ENCODE data around the gene FLYWCH2. TPM values are rescaled to one million over a fixed set of nuclear protein-coding genes. Genes with fewer than 3 reads are reported as not detected.
A peak's percentile ranks its signal among the peaks of the same experiment; 100 is the strongest.

Gene FLYWCH2
- total and polyA plus RNA-seq, 2 of the 13 experiments (the other 11 are each of a cell fraction or from before 2014, with no cell fraction given): 16.9 to 19.8 TPM

DNA sequence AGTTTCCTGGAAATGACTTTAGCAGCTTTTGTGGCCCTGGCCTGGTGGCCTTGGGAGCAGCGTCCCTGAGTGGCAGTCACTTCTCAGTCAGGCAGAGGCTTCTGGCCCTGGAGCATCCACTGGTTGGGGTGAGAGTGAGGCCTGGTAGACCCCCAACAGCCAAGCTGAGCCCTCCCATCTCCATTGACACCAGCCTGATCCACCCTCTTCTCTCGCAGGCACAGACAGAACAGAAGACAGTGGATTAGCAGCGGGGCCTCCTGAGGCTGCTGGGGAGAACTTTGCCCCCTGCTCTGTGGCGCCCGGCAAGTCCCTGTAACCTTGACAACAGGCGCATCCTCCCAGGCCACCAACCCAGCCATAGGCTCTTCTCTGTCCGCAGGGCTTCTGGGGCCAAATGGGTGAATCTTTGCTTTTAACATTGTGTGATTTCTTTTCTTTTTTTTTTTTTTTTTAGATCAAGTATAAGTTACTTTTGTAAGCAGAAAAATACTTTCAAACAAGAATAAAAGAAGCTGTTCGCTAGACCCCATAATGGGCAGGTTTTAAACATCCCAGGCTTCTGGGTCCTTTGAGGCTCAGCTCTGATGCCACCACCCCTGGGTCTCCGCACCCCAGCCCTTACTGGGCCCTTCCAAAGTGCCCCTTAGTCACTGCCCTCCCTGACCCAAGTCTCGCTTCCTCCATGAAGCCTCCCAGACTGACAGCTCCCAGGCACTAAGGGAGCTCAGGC is 16.0 kb downstream of the FLYWCH2 start (continued):
- TF ChIP-seq MAFF (IDR thresholded peaks at IDR 0.05; ENCODE audit: low read depth, low read length): no peak
- no peak for TF ChIP-seq SP1 (IDR thresholded peaks at IDR 0.05)
- TF ChIP-seq SP1 (CRISPR knock-in tag; IDR thresholded peaks at IDR 0.05): no peak
- TF ChIP-seq, protein P1, sequence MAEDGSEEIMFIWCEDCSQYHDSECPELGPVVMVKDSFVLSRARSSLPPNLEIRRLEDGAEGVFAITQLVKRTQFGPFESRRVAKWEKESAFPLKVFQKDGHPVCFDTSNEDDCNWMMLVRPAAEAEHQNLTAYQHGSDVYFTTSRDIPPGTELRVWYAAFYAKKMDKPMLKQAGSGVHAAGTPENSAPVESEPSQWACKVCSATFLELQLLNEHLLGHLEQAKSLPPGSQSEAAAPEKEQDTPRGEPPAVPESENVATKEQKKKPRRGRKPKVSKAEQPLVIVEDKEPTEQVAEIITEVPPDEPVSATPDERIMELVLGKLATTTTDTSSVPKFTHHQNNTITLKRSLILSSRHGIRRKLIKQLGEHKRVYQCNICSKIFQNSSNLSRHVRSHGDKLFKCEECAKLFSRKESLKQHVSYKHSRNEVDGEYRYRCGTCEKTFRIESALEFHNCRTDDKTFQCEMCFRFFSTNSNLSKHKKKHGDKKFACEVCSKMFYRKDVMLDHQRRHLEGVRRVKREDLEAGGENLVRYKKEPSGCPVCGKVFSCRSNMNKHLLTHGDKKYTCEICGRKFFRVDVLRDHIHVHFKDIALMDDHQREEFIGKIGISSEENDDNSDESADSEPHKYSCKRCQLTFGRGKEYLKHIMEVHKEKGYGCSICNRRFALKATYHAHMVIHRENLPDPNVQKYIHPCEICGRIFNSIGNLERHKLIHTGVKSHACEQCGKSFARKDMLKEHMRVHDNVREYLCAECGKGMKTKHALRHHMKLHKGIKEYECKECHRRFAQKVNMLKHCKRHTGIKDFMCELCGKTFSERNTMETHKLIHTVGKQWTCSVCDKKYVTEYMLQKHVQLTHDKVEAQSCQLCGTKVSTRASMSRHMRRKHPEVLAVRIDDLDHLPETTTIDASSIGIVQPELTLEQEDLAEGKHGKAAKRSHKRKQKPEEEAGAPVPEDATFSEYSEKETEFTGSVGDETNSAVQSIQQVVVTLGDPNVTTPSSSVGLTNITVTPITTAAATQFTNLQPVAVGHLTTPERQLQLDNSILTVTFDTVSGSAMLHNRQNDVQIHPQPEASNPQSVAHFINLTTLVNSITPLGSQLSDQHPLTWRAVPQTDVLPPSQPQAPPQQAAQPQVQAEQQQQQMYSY (CRISPR knock-in tag; IDR thresholded peaks at IDR 0.05): no peak
- TF ChIP-seq, protein P2, sequence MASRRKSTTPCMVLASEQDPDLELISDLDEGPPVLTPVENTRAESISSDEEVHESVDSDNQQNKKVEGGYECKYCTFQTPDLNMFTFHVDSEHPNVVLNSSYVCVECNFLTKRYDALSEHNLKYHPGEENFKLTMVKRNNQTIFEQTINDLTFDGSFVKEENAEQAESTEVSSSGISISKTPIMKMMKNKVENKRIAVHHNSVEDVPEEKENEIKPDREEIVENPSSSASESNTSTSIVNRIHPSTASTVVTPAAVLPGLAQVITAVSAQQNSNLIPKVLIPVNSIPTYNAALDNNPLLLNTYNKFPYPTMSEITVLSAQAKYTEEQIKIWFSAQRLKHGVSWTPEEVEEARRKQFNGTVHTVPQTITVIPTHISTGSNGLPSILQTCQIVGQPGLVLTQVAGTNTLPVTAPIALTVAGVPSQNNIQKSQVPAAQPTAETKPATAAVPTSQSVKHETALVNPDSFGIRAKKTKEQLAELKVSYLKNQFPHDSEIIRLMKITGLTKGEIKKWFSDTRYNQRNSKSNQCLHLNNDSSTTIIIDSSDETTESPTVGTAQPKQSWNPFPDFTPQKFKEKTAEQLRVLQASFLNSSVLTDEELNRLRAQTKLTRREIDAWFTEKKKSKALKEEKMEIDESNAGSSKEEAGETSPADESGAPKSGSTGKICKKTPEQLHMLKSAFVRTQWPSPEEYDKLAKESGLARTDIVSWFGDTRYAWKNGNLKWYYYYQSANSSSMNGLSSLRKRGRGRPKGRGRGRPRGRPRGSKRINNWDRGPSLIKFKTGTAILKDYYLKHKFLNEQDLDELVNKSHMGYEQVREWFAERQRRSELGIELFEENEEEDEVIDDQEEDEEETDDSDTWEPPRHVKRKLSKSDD (CRISPR knock-in tag; IDR thresholded peaks at IDR 0.05; ENCODE audit: low read depth): no peak
- no peak for TF ChIP-seq FOXK1 (CRISPR knock-in tag; IDR thresholded peaks at IDR 0.05; ENCODE audit: borderline replicate concordance, low read depth)
- TF ChIP-seq STAG1 (CRISPR knock-in tag; IDR thresholded peaks at IDR 0.05): no peak
- TF ChIP-seq NCOA1 (CRISPR knock-in tag; IDR thresholded peaks at IDR 0.05): no peak
- no peak for TF ChIP-seq POLR2AphosphoS2 (IDR thresholded peaks at IDR 0.05; ENCODE audit: low read depth, low read length)
- no peak for TF ChIP-seq ZFYVE20 (CRISPR knock-in tag; IDR thresholded peaks at IDR 0.05; ENCODE audit: borderline replicate concordance, low read depth)
- TF ChIP-seq EP300 (IDR thresholded peaks at IDR 0.05; ENCODE audit: low read depth in 2 of 2, low read length in 2 of 2): peak in 1 of 2 experiments; percentile 23; a peak in 1 of 4 replicates
- TF ChIP-seq EP300 (CRISPR knock-in tag; IDR thresholded peaks at IDR 0.05; ENCODE audit: borderline replicate concordance): 0 out of 2 replicates have a peak, but pooled peaks have one; percentile 20
- TF ChIP-seq, protein P3, sequence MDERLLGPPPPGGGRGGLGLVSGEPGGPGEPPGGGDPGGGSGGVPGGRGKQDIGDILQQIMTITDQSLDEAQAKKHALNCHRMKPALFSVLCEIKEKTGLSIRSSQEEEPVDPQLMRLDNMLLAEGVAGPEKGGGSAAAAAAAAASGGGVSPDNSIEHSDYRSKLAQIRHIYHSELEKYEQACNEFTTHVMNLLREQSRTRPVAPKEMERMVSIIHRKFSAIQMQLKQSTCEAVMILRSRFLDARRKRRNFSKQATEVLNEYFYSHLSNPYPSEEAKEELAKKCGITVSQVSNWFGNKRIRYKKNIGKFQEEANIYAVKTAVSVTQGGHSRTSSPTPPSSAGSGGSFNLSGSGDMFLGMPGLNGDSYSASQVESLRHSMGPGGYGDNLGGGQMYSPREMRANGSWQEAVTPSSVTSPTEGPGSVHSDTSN (CRISPR knock-in tag; IDR thresholded peaks at IDR 0.05): no peak
- peak; percentile 87 for TF ChIP-seq RFX1 (IDR thresholded peaks at IDR 0.05)
- TF ChIP-seq SMARCE1 (IDR thresholded peaks at IDR 0.05; ENCODE audit: borderline replicate concordance): no peak
- no peak for TF ChIP-seq RBAK (CRISPR knock-in tag; IDR thresholded peaks at IDR 0.05)
- peak; percentile 54 for TF ChIP-seq BCL6 (CRISPR knock-in tag; IDR thresholded peaks at IDR 0.05)
- TF ChIP-seq POLR2G (IDR thresholded peaks at IDR 0.05; ENCODE audit: low read depth, low read length): 0 out of 2 replicates have a peak, but pooled peaks have one; percentile 25
- no peak for TF ChIP-seq ZFP36 (IDR thresholded peaks at IDR 0.05; ENCODE audit: borderline replicate concordance, low read depth, low read length, partially characterized antibody)
- TF ChIP-seq ZNF674 (CRISPR knock-in tag; IDR thresholded peaks at IDR 0.05; ENCODE audit: low read depth): no peak
- no peak for TF ChIP-seq ZNF678 (CRISPR knock-in tag; IDR thresholded peaks at IDR 0.05)
- no peak for TF ChIP-seq SATB2 (CRISPR knock-in tag; IDR thresholded peaks at IDR 0.05)
- TF ChIP-seq DNMT3B (CRISPR knock-in tag; conservative IDR thresholded peaks at IDR 0.05): no peak
- 0 out of 2 replicates have a peak, but pooled peaks have one; percentile 38 for TF ChIP-seq SPEN (CRISPR knock-in tag; IDR thresholded peaks at IDR 0.05; ENCODE audit: low read depth)
- TF ChIP-seq MED8 (CRISPR knock-in tag; IDR thresholded peaks at IDR 0.05; ENCODE audit: insufficient replicate concordance): no peak

Data from HepG2 (cell line).